ENCODE data around the gene LSAMP. TPM values are rescaled to one million over a fixed set of nuclear protein-coding genes. Genes with fewer than 3 reads are reported as not detected.

The LSAMP gene
- total RNA-seq, 1 experiment from 2014 or later, result 10.1 TPM

DNA sequence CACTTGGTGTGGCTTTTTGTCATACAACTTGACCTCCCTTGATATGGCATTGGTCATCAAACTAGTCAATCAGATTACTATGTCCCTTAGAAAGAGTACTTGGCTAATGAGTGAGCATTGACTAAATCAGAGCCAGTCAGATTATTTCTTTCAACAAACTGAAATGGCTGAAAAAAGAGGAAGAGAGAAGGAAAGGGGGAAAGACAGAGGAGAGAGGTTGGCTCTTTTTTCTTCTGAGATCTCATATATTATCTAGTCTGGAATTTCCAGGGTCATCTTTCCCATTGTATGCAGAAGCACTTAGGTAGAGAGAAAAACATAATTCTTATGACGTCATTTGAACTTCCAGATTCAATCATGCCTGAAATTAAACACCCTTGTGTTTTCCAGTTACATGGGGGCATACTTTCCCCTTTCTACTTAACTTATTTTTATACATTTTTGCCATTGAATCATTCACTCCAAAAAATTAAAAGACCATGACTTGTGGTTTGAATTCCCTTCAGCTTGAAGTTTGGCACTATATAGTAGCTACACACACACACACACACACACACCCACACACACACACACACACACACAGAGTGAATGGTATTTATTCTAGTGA lies 387.8 kb downstream of the LSAMP start:
- CTCF ChIA-PET, result no interaction called here

DNA sequence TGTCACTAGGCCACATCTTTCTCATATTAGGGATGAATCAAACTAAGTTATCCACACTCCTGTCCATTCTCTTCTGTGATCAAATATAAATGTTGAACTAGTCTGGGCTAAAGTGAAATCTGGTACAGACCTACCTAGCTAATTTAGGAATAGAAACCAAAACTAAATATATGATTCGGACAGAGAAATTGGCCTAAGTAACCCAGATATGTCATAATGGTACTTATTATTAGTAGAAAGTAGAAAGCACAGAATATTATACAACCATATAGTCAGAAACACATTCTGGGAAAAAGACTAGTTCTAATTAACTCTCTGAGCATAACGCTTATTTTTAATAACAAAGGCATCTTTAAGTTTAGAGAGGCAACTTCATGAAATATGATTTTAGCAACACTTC lies 389.0 kb downstream of the LSAMP start:
- Histone ChIP-seq H3K27ac (ENCODE audit: low read depth, low read length, poor library complexity, severe bottlenecking) (no peak overlapping the region), H3K9me3 (ENCODE audit: low read depth, low read length, poor library complexity, severe bottlenecking) (no peaks in the 10 kb centered on the region), H3K36me3 (ENCODE audit: insufficient read depth, low read length, poor library complexity, severe bottlenecking) (no peaks in the 10 kb centered on the region), H3K27me3 (replicated peaks; ENCODE audit: insufficient read depth, low read depth, low read length, poor library complexity) (no peaks in the 10 kb centered on the region), H3K4me3 (ENCODE audit: low read depth, low read length, poor library complexity, severe bottlenecking) (no peak overlapping the region), H3K4me1 (ENCODE audit: insufficient read depth, low read length, poor library complexity, severe bottlenecking) (peaks cover 31% of the 10 kb centered on the region)
- intact Hi-C loops (cut with micrococcal nuclease; ENCODE audit: unreplicated experiment), result no loop called here
- CTCF ChIA-PET, result no interaction called here
- POLR2A ChIA-PET (ENCODE audit: low non-redundant PET), result no interaction called here
- TF ChIP-seq, protein P1, sequence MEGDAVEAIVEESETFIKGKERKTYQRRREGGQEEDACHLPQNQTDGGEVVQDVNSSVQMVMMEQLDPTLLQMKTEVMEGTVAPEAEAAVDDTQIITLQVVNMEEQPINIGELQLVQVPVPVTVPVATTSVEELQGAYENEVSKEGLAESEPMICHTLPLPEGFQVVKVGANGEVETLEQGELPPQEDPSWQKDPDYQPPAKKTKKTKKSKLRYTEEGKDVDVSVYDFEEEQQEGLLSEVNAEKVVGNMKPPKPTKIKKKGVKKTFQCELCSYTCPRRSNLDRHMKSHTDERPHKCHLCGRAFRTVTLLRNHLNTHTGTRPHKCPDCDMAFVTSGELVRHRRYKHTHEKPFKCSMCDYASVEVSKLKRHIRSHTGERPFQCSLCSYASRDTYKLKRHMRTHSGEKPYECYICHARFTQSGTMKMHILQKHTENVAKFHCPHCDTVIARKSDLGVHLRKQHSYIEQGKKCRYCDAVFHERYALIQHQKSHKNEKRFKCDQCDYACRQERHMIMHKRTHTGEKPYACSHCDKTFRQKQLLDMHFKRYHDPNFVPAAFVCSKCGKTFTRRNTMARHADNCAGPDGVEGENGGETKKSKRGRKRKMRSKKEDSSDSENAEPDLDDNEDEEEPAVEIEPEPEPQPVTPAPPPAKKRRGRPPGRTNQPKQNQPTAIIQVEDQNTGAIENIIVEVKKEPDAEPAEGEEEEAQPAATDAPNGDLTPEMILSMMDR (conservative IDR thresholded peaks at IDR 0.05; ENCODE audit: low read depth, low read length), result no peak
- no peak for TF ChIP-seq EZH2 (IDR thresholded peaks at IDR 0.05; ENCODE audit: borderline replicate concordance, low read depth, low read length, poor library complexity, severe bottlenecking)
- no peak for DNase-seq (ENCODE audit: low spot score)
- no TSS peak for BruUV-seq (replicated peaks)

More for the DNA sequence above, 387.8 kb downstream of the LSAMP start:
- DNase-seq (ENCODE audit: low spot score), result no peak
- no TSS peak for BruUV-seq (replicated peaks)
- Histone ChIP-seq H3K27ac (ENCODE audit: low read depth, low read length, poor library complexity, severe bottlenecking) (no peak overlapping the region), H3K4me1 (ENCODE audit: insufficient read depth, low read length, poor library complexity, severe bottlenecking) (peaks cover 31% of the 10 kb centered on the region), H3K9me3 (ENCODE audit: low read depth, low read length, poor library complexity, severe bottlenecking) (no peaks in the 10 kb centered on the region), H3K36me3 (ENCODE audit: insufficient read depth, low read length, poor library complexity, severe bottlenecking) (no peaks in the 10 kb centered on the region), H3K27me3 (replicated peaks; ENCODE audit: insufficient read depth, low read depth, low read length, poor library complexity) (no peaks in the 10 kb centered on the region), H3K4me3 (ENCODE audit: low read depth, low read length, poor library complexity, severe bottlenecking) (no peak overlapping the region)
- POLR2A ChIA-PET (ENCODE audit: low non-redundant PET), result interaction anchor here (0.5 kb wide), 1 partner anchor 106 kb away, joined by 3 read pairs; no protein-coding TSS in a partner anchor
- intact Hi-C loops (cut with micrococcal nuclease; ENCODE audit: unreplicated experiment), result no loop called here
- TF ChIP-seq EZH2 (IDR thresholded peaks at IDR 0.05; ENCODE audit: borderline replicate concordance, low read depth, low read length, poor library complexity, severe bottlenecking), result no peak
- TF ChIP-seq, protein P1 (conservative IDR thresholded peaks at IDR 0.05; ENCODE audit: low read depth, low read length), result no peak

DNA sequence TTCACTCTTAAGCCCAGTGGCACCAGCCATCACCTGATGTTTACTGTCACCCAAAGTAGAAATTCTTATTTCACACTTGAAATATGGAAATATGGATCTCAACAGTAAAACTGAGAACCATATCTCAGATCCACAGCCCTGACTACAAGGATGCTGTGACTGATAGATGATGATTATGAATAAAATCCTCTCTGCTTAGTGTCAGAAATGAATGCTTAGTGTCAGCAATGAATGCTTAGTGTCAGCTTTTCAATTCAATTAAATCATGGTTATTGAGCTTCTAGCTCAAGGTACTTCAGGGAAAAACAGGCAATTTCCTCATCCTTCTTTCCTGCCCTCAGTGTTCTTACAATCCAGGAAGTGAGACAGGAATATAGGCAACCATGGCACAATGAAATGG lies 392.3 kb downstream of the LSAMP start:
- H3K27me3 ChIP-seq (replicated peaks; ENCODE audit: insufficient read depth, low read depth, low read length, poor library complexity), result no peaks in the 10 kb centered on the region
- TF ChIP-seq EZH2 (IDR thresholded peaks at IDR 0.05; ENCODE audit: borderline replicate concordance, low read depth, low read length, poor library complexity, severe bottlenecking), result no peak
- TF ChIP-seq, protein P1 (conservative IDR thresholded peaks at IDR 0.05; ENCODE audit: low read depth, low read length), result no peak
- no TSS peak for BruUV-seq (replicated peaks)
- DNase-seq (ENCODE audit: low spot score), result no peak
- ChIA-PET CTCF (no interaction called here), POLR2A (ENCODE audit: low non-redundant PET) (interaction anchor here (0.5 kb wide), 1 partner anchor 21 kb away, joined by 3 read pairs; no protein-coding TSS in a partner anchor)
- H3K27ac ChIP-seq (ENCODE audit: low read depth, low read length, poor library complexity, severe bottlenecking), result no peak overlapping the region
- H3K4me1 ChIP-seq (ENCODE audit: insufficient read depth, low read length, poor library complexity, severe bottlenecking), result peaks cover 5% of the 10 kb centered on the region
- no peaks in the 10 kb centered on the region for H3K36me3 ChIP-seq (ENCODE audit: insufficient read depth, low read length, poor library complexity, severe bottlenecking)
- intact Hi-C loops (cut with micrococcal nuclease; ENCODE audit: unreplicated experiment), result no loop called here
- no peaks in the 10 kb centered on the region for H3K9me3 ChIP-seq (ENCODE audit: low read depth, low read length, poor library complexity, severe bottlenecking)
- H3K4me3 ChIP-seq (ENCODE audit: low read depth, low read length, poor library complexity, severe bottlenecking), result no peak overlapping the region

All from A673 (cell line).